ENCODE results near the gene TPK1.

DNA sequence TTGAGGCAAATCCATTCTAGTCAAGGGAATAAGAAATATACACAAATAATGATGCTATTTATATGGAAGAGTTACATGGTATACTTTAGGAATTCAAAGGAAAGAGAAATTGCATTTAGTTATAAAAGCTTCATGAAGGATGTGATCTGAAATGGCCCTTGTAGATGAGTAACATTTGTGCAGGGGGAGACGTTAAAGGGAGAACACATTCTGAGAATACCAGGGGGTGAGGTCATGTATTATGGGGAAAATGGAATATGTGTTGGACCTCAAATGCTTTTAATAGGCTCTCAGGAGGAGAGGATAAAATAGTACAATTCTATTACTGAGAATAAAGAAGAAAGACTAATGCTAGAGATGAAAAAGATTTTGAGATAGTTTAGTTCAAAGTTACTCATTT is 309.9 kb downstream of the TPK1 start:
- TF ChIP-seq POLR2AphosphoS5 (IDR thresholded peaks at IDR 0.05; ENCODE audit: low read depth, low read length) (no peak), JUND (IDR thresholded peaks at IDR 0.05; ENCODE audit: low read length) (no peak)
- TF ChIP-seq, protein P1, sequence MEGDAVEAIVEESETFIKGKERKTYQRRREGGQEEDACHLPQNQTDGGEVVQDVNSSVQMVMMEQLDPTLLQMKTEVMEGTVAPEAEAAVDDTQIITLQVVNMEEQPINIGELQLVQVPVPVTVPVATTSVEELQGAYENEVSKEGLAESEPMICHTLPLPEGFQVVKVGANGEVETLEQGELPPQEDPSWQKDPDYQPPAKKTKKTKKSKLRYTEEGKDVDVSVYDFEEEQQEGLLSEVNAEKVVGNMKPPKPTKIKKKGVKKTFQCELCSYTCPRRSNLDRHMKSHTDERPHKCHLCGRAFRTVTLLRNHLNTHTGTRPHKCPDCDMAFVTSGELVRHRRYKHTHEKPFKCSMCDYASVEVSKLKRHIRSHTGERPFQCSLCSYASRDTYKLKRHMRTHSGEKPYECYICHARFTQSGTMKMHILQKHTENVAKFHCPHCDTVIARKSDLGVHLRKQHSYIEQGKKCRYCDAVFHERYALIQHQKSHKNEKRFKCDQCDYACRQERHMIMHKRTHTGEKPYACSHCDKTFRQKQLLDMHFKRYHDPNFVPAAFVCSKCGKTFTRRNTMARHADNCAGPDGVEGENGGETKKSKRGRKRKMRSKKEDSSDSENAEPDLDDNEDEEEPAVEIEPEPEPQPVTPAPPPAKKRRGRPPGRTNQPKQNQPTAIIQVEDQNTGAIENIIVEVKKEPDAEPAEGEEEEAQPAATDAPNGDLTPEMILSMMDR (IDR thresholded peaks at IDR 0.05; ENCODE audit: control extremely low read depth in 1 of 3, insufficient read depth in 1 of 3, low read depth in 1 of 3, low read length in 3 of 3), result no peak

Data from H1 (cell line).